Gastrocnemius medialis (tissue), 4 donors: ENCODE results near the gene FAM217B. TPM values are rescaled to one million over a fixed set of nuclear protein-coding genes. Genes with fewer than 3 reads are reported as not detected.

Experiments
- ATAC-seq, 2 donors: fragments of 150-250 bp; one replicate each; pipeline ENCODE4 v1.9.1; 2016
- DNase-seq, 2 donors: peaks; one replicate each; pipeline ENCODE4 v3.0.0-alpha.2; 2019
- H3K27ac ChIP-seq, 4 donors: fragments of 200-600 bp; sonication (generic); 1 replicate in 1 of 4; 2 replicates in 3 of 4; pipeline ENCODE4 v1.5.1; 2016 to 2018; ENCODE audit warnings: mild to moderate bottlenecking in 2 of 4, moderate library complexity in 1 of 4
- H3K27me3 ChIP-seq, 3 donors: fragments of 200-600 bp; sonication (generic) in 2 of 3; 1 replicate in 1 of 3; 2 replicates in 2 of 3; pipeline versions ENCODE4 v1.5.1 to v1.6.0; 2016 to 2019; ENCODE audit warnings: mild to moderate bottlenecking in 1 of 3, moderate library complexity in 1 of 3
- H3K36me3 ChIP-seq, 2 donors: fragments of 200-600 bp; sonication (generic) in 1 of 2; one replicate each; pipeline ENCODE4 v1.5.1; 2017 to 2018
- H3K4me1 ChIP-seq, 2 donors: fragments of 200-600 bp; sonication (generic) in 1 of 2; one replicate each; pipeline ENCODE4 v1.5.1; 2016 to 2017; ENCODE audit warnings: mild to moderate bottlenecking in 2 of 2
- H3K4me3 ChIP-seq, 4 donors: fragments of 200-600 bp; sonication (generic) in 3 of 4; 1 replicate in 1 of 4; 2 replicates in 3 of 4; pipeline ENCODE4 v1.5.1; 2016 to 2019; ENCODE audit warnings: mild to moderate bottlenecking in 2 of 4
- H3K9me3 ChIP-seq, 3 donors: fragments of 200-600 bp; sonication (generic) in 2 of 3; 1 replicate in 1 of 3; 2 replicates in 2 of 3; pipeline ENCODE4 v1.5.1; 2016 to 2019
- CTCF ChIP-seq, 5 experiments: fragments of 450-650 bp in 3 of 5; fragments of 200-600 bp in 2 of 5; sonication (generic) in 2 of 5; IDR thresholded peaks in 4 of 5; conservative IDR thresholded peaks in 1 of 5; 1 replicate in 4 of 5; 2 replicates in 1 of 5; pipeline ENCODE4 v1.5.1; 2016 to 2019; ENCODE audit warnings: antibody characterized with exemption in 5 of 5, mild to moderate bottlenecking in 3 of 5, moderate library complexity in 3 of 5
- POLR2A ChIP-seq, 2 donors: fragments of 450-650 bp; IDR thresholded peaks; one replicate each; pipeline ENCODE4 v1.6.1; 2017; ENCODE audit warnings: antibody characterized with exemption in 2 of 2, mild to moderate bottlenecking in 2 of 2, moderate library complexity in 2 of 2
- in situ Hi-C, 4 donors: fragments of 200-750 bp; cut with MboI; loops; one replicate each; pipeline versions ENCODE4 v1.15.0 to v1.8.0; 2017; ENCODE audit warnings: low sequenced_read_pairs in 4 of 4
- intact Hi-C: fragments of 100-400 bp; cut with DNase I; formaldehyde crosslinking; loops from one replicate; pipeline ENCODE4 v1.15.1; 2023; ENCODE audit warnings: low total_unique reads
- total RNA-seq, 4 donors: library from RNA; depleted of rRNA; stranded (reverse); fragments of >200 nt; gene quantifications; one replicate each; pipeline versions ENCODE4 v1.1.0 to v1.2.3, GENCODE V29; 2016

FAM217B gene
- total RNA-seq, 4 donors from 2014 or later, result 2.8 to 6.9 (median 6.4) TPM

- Histone ChIP-seq H3K4me3 (no peak overlapping the region), H3K27me3 (no peaks in the 10 kb centered on the region), H3K36me3 (no peaks in the 10 kb centered on the region), H3K9me3 (no peaks in the 10 kb centered on the region), H3K4me1 (peaks cover 0 to 3% of the 10 kb centered on the region in 2 donors), H3K27ac (no peak overlapping the region)
- TF ChIP-seq CTCF (IDR thresholded peaks at IDR 0.05 in 4 of 5, conservative IDR thresholded peaks at IDR 0.05 in 1 of 5) (no peak), POLR2A (IDR thresholded peaks at IDR 0.05) (no peak)
- ATAC-seq (no peak), DNase-seq (no peak)
- in situ Hi-C loops, result no loop called here
- intact Hi-C loops, result no loop called here
These were observed 55.9 kb downstream of the FAM217B start for GRCh38 chr20:59996108-59996507.

GRCh38 chr20:59997896-59998295 lies 57.7 kb downstream of the FAM217B start:
- Histone ChIP-seq H3K36me3 (no peaks in the 10 kb centered on the region), H3K9me3 (no peaks in the 10 kb centered on the region), H3K27ac (no peak overlapping the region), H3K4me3 (no peak overlapping the region), H3K27me3 (no peaks in the 10 kb centered on the region), H3K4me1 (peaks cover 0 to 3% of the 10 kb centered on the region in 2 donors)
- TF ChIP-seq CTCF (IDR thresholded peaks at IDR 0.05 in 4 of 5, conservative IDR thresholded peaks at IDR 0.05 in 1 of 5) (no peak), POLR2A (IDR thresholded peaks at IDR 0.05) (no peak)
- intact Hi-C loops, result no loop called here
- ATAC-seq, result no peak
- no peak for DNase-seq
- in situ Hi-C loops, result no loop called here

Other genes with a start within 250 kb of the FAM217B start
- gene SYCP2, start 6.8 kb upstream of the FAM217B start, total RNA-seq, result under 1 TPM; 0.10 to 0.78 (median 0.39) TPM
- gene PPP1R3D, start 84 bp upstream of the FAM217B start, total RNA-seq, result 10 to 100 TPM in 2 of 4 donors, 1 to 10 TPM in 2; 4.1 to 12.0 (median 10.8) TPM
- under 1 TPM in 3 of 4 donors, not detected in 1; 0.27 to 0.41 (median 0.29) TPM for gene CDH26, start 18.0 kb downstream of the FAM217B start, total RNA-seq